H1 (cell line): ENCODE measurements around the gene THOP1. TPM values are rescaled to one million over a fixed set of nuclear protein-coding genes. Genes with fewer than 3 reads are reported as not detected.

Experiments used
- CTCF ChIA-PET: fragments of 300-600 bp; sonication (Branson Sonifier 250); formaldehyde crosslinking; loops from one replicate; lab custom pipeline; 2021; ENCODE audit not compliant: partially characterized antibody; lab: Charles Lee
- POLR2A ChIA-PET: fragments of 300-600 bp; sonication (Branson Sonifier 250); formaldehyde crosslinking; loops from one replicate; lab custom pipeline; 2021; ENCODE audit warnings: inconsistent platforms; ENCODE audit not compliant: partially characterized antibody; lab: Charles Lee
- DNase-seq, 2 experiments: peaks; one replicate each; pipeline versions ENCODE4 v3.0.0 to v3.0.0-alpha.2; 2010 to 2022; ENCODE audit warnings: low spot score in 2 of 2, low read depth in 1 of 2, mixed read lengths in 1 of 2
- FAIRE-seq: peaks from 2 replicates; lab custom pipeline; 2011; peaks lifted over from hg19 to GRCh38; lab: Jason Lieb, UNC
- H2AFZ ChIP-seq: 2 replicates; pipeline ENCODE4 v1.8.1; 2012; ENCODE audit warnings: low read length, inconsistent platforms
- H2AK5ac ChIP-seq: 2 replicates; pipeline ENCODE4 v1.6.1; 2013; ENCODE audit warnings: low read depth, low read length
- H2BK120ac ChIP-seq: replicated peaks from 2 replicates; pipeline ENCODE3; 2013; ENCODE audit warnings: low read depth, low read length, inconsistent platforms
- H2BK12ac ChIP-seq: 2 replicates; pipeline ENCODE4 v1.6.1; 2013; ENCODE audit warnings: low read depth, low read length
- H2BK15ac ChIP-seq: 2 replicates; pipeline ENCODE4 v1.6.1; 2013; ENCODE audit warnings: low read length
- H2BK20ac ChIP-seq: 2 replicates; pipeline ENCODE4 v1.6.1; 2013; ENCODE audit warnings: low read length
- H2BK5ac ChIP-seq: 2 replicates; pipeline ENCODE4 v1.6.1; 2013; ENCODE audit warnings: low read depth, low read length
- H3K14ac ChIP-seq: 2 replicates; pipeline ENCODE4 v1.6.1; 2013; ENCODE audit warnings: inconsistent platforms; ENCODE audit not compliant: insufficient read length
- H3K18ac ChIP-seq: 2 replicates; pipeline ENCODE4 v1.6.1; 2013; ENCODE audit warnings: low read length; ENCODE audit errors: extremely low read depth
- H3K23ac ChIP-seq: 2 replicates; pipeline ENCODE4 v1.6.1; 2013; ENCODE audit warnings: inconsistent platforms; ENCODE audit not compliant: insufficient read length
- H3K23me2 ChIP-seq: 2 replicates; pipeline ENCODE4 v1.6.1; 2013; ENCODE audit warnings: low read depth, low read length
- H3K27ac ChIP-seq: 2 replicates; pipeline ENCODE4 v1.6.1; 2011; ENCODE audit warnings: low read depth, low read length, inconsistent platforms
- H3K27me3 ChIP-seq, 4 experiments: replicated peaks in 1 of 4; 1 replicate in 1 of 4; 2 replicates in 3 of 4; pipeline versions ENCODE4 v1.6.1 to v1.8.1; 2011 to 2013; ENCODE audit warnings: low read length in 3 of 4, mild to moderate bottlenecking in 3 of 4, inconsistent platforms in 2 of 4, mixed read lengths in 2 of 4, moderate library complexity in 1 of 4; ENCODE audit not compliant: control insufficient read depth in 3 of 4, insufficient read depth in 3 of 4; ENCODE audit errors: extremely low read depth in 1 of 4
- H3K36me3 ChIP-seq, 4 experiments: 2 replicates each; pipeline versions ENCODE4 v1.6.1 to v1.8.1; 2011 to 2013; ENCODE audit warnings: mild to moderate bottlenecking in 4 of 4, low read length in 3 of 4, moderate library complexity in 2 of 4, control low read depth in 1 of 4, inconsistent platforms in 1 of 4; ENCODE audit not compliant: insufficient read depth in 4 of 4, control insufficient read depth in 2 of 4
- H3K4ac ChIP-seq: replicated peaks from 2 replicates; pipeline ENCODE3; 2013; ENCODE audit warnings: low read length, low read depth, mixed read lengths, inconsistent platforms; ENCODE audit not compliant: insufficient read length
- H3K4me1 ChIP-seq, 4 experiments: replicated peaks in 1 of 4; 1 replicate in 1 of 4; 2 replicates in 3 of 4; pipeline versions ENCODE4 v1.6.1 to v1.8.1; 2011 to 2013; ENCODE audit warnings: low read length in 3 of 4, inconsistent platforms in 2 of 4, mixed read lengths in 1 of 4; ENCODE audit not compliant: insufficient read depth in 4 of 4, control insufficient read depth in 3 of 4
- H3K4me2 ChIP-seq, 2 experiments: 2 replicates each; pipeline versions ENCODE4 v1.6.1 to v1.8.1; 2011 to 2013; ENCODE audit warnings: low read depth in 2 of 2, low read length in 2 of 2, control low read depth in 1 of 2, inconsistent platforms in 1 of 2, mild to moderate bottlenecking in 1 of 2; ENCODE audit not compliant: insufficient read depth in 1 of 2
- H3K4me3 ChIP-seq, 4 experiments: fragments of 200-600, 300-600 bp in 1 of 4; sonication (generic), shearing (Covaris generic), sonication (Bioruptor Twin) in 1 of 4; 2 replicates each; pipeline versions ENCODE4 v1.5.1 to v1.8.1; 2011 to 2016; ENCODE audit warnings: low read length in 4 of 4, low read depth in 3 of 4, control low read depth in 2 of 4, inconsistent platforms in 2 of 4, mild to moderate bottlenecking in 2 of 4, mixed read lengths in 1 of 4, moderate library complexity in 1 of 4; ENCODE audit not compliant: insufficient read depth in 2 of 4; ENCODE audit errors: extremely low read depth in 1 of 4
- H3K56ac ChIP-seq: replicated peaks from 2 replicates; pipeline ENCODE3; 2013; ENCODE audit warnings: low read depth, mild to moderate bottlenecking, mixed read lengths, low read length, inconsistent platforms; ENCODE audit not compliant: insufficient read length
- H3K79me1 ChIP-seq: 2 replicates; pipeline ENCODE4 v1.6.1; 2013; ENCODE audit warnings: low read depth, low read length, control low read depth
- H3K79me2 ChIP-seq, 2 experiments: 2 replicates each; pipeline versions ENCODE4 v1.6.1 to v1.8.1; 2012 to 2013; ENCODE audit warnings: low read length in 2 of 2, mild to moderate bottlenecking in 2 of 2, inconsistent platforms in 1 of 2; ENCODE audit not compliant: insufficient read depth in 2 of 2, control insufficient read depth in 1 of 2
- H3K9ac ChIP-seq, 4 experiments: replicated peaks in 1 of 4; 1 replicate in 1 of 4; 2 replicates in 3 of 4; pipeline versions ENCODE4 v1.6.1 to v1.8.1; 2011 to 2013; ENCODE audit warnings: low read depth in 3 of 4, low read length in 3 of 4, control low read depth in 2 of 4, mild to moderate bottlenecking in 2 of 4, moderate library complexity in 2 of 4, inconsistent platforms in 1 of 4; ENCODE audit errors: extremely low read depth in 1 of 4
- H3K9me3 ChIP-seq, 2 experiments: 2 replicates each; pipeline versions ENCODE4 v1.6.1 to v1.8.1; 2012 to 2013; ENCODE audit warnings: mild to moderate bottlenecking in 2 of 2, moderate library complexity in 2 of 2, control low read depth in 1 of 2, inconsistent platforms in 1 of 2, low read depth in 1 of 2, low read length in 1 of 2, mixed read lengths in 1 of 2; ENCODE audit not compliant: insufficient read depth in 2 of 2
- H4K20me1 ChIP-seq, 2 experiments: replicated peaks in 1 of 2; 2 replicates each; pipeline versions ENCODE3 to v1.8.1; 2011 to 2013; ENCODE audit warnings: inconsistent platforms in 2 of 2, low read length in 2 of 2, mild to moderate bottlenecking in 1 of 2; ENCODE audit not compliant: insufficient read depth in 2 of 2, control insufficient read depth in 1 of 2
- H4K5ac ChIP-seq: 2 replicates; pipeline ENCODE4 v1.6.1; 2013; ENCODE audit warnings: low read length, low read depth, mixed read lengths, inconsistent platforms; ENCODE audit not compliant: insufficient read length
- H4K8ac ChIP-seq: 2 replicates; pipeline ENCODE4 v1.8.0; 2013; ENCODE audit warnings: mild to moderate bottlenecking, moderate library complexity, low read length, inconsistent platforms; ENCODE audit not compliant: insufficient read depth; ENCODE audit errors: extremely low read depth
- H4K91ac ChIP-seq: replicated peaks from 2 replicates; pipeline ENCODE3; 2013; ENCODE audit warnings: low read length, mixed read lengths, inconsistent platforms; ENCODE audit not compliant: insufficient read length
- CBX5 ChIP-seq: fragments of 300-800, 300-1000 bp; sonication (generic); IDR thresholded peaks from 2 replicates; pipeline ENCODE4 v1.7.1; 2016; ENCODE audit warnings: antibody characterized with exemption, low read length, low read depth
- CEBPB ChIP-seq: IDR thresholded peaks from 2 replicates; pipeline ENCODE4 v1.6.1; 2012; ENCODE audit warnings: low read depth, low read length
- HDAC6 ChIP-seq: IDR thresholded peaks from one replicate; pipeline ENCODE4 v1.7.1; 2012; ENCODE audit warnings: low read depth, mild to moderate bottlenecking, inconsistent platforms, low read length, moderate library complexity
- JUN ChIP-seq: IDR thresholded peaks from 2 replicates; pipeline ENCODE4 v1.6.1; 2011; ENCODE audit warnings: low read depth, mild to moderate bottlenecking, improper control_type of control experiment, low read length
- JUND ChIP-seq: IDR thresholded peaks from 2 replicates; pipeline ENCODE4 v1.6.1; 2011; ENCODE audit warnings: mild to moderate bottlenecking, improper control_type of control experiment, low read length
- MAFK ChIP-seq: IDR thresholded peaks from 2 replicates; pipeline ENCODE4 v1.6.1; 2012; ENCODE audit warnings: low read depth, mild to moderate bottlenecking, improper control_type of control experiment, low read length
- POU5F1 ChIP-seq: IDR thresholded peaks from 2 replicates; pipeline ENCODE4 v1.6.1; 2011; ENCODE audit warnings: low read depth, mild to moderate bottlenecking, low read length, moderate library complexity
- SIN3A ChIP-seq, 2 experiments: IDR thresholded peaks in 1 of 2; conservative IDR thresholded peaks in 1 of 2; 2 replicates each; pipeline ENCODE4 v1.6.1; 2011 to 2012; ENCODE audit warnings: low read length in 2 of 2, improper control_type of control experiment in 1 of 2, low read depth in 1 of 2, mild to moderate bottlenecking in 1 of 2
- SIRT6 ChIP-seq: IDR thresholded peaks from one replicate; pipeline ENCODE4 v1.7.1; 2012; ENCODE audit warnings: low read length, inconsistent platforms
- SP1 ChIP-seq: IDR thresholded peaks from 2 replicates; pipeline ENCODE4 v1.6.1; 2011; ENCODE audit warnings: low read depth, low read length
- SRF ChIP-seq: IDR thresholded peaks from 2 replicates; pipeline ENCODE4 v1.6.1; 2011; ENCODE audit warnings: mild to moderate bottlenecking, low read depth, low read length, moderate library complexity
- TCF12 ChIP-seq: IDR thresholded peaks from 2 replicates; pipeline ENCODE4 v1.6.1; 2011; ENCODE audit warnings: low read depth, mild to moderate bottlenecking, low read length
- WGBS, 2 experiments: shearing (Covaris generic) in 1 of 2; methylation state at CpG; one replicate each; pipeline versions ENCODE4 v1.1.6 to v1.1.7; 2013 to 2015; ENCODE audit warnings: low lambda C conversion rate in 2 of 2, mixed read lengths in 2 of 2, inconsistent platforms in 1 of 2, low coverage in 1 of 2, missing lambda C conversion rate in 1 of 2; ENCODE audit not compliant: insufficient replicate concordance in 2 of 2, insufficient coverage in 1 of 2, insufficient read length in 1 of 2; ENCODE audit errors: extremely low coverage in 1 of 2, missing lambda C conversion rate in 1 of 2; 5-methylcytosine and 5-hydroxymethylcytosine counted together
- polyA plus RNA-seq, 7 experiments: library from polyadenylated mRNA; depleted of rRNA in 3 of 7; stranded (reverse) in 5 of 7; unstranded in 2 of 7; fragments of >200 nt in 5 of 7; fragments of 200-250 nt in 2 of 7; gene quantifications; 1 replicate in 5 of 7; 2 replicates in 1 of 7; 4 replicates in 1 of 7; pipeline versions ENCODE4 v1.2.1 to v1.2.3, GENCODE V29; 2011 to 2013; ENCODE audit warnings: missing spikeins in 2 of 7, mixed read lengths in 2 of 7
- total RNA-seq: library from RNA; stranded (reverse); fragmentation: NEBNext Ultra II Directional; extraction: Animal tissue kit (Norgen Biotek cat#: 25700); gene quantifications from 2 replicates; pipeline ENCODE4 v1.2.1, GENCODE V29; 2021
- TF ChIP-seq, protein P1 (sequence below): IDR thresholded peaks from 2 replicates; pipeline ENCODE4 v1.6.1; 2011; ENCODE audit warnings: low read length, improper control_type of control experiment

THOP1 gene
- total and polyA plus RNA-seq, 2 of the 8 experiments (the other 6 are each of a cell fraction or from before 2014, with no cell fraction given) = 136 to 159 TPM

DNA sequence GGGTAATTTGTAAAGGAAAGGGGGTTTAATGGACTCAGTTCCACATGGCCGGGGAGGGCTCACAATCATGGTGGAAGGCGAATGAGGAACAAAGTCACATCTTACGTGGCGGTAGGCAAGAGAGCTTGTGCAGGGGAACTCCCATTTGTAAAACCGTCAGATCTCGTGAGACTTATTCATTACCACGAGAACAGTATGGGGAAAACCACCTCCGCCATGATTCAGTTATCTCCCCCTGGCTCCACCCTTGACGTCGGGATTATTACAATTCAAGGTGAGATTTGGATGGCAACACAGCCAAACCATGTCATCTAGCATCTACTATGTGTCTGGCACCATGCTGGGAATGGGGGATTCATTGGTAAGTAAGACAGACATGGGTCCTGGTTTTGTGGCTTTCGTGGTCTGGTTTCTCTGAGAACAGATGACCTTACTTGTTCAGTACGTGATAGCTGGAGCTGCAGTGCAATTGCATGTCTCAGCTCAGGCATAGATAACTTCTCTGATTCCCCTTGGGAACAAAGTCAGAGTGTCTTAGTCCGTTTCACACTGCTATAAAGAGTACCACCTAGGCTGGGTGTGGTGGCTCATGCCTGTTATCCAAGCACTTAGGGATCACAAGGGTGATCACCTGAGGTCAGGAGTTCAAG, 42.7 kb downstream of the THOP1 start:
- H3K23me2 ChIP-seq = no peaks in the 10 kb centered on the region
- H4K5ac ChIP-seq = no peak overlapping the region
- H3K27me3 ChIP-seq = no peaks in the 10 kb centered on the region
- no peak for FAIRE-seq
- peaks cover 30 to 33% of the 10 kb centered on the region in 2 experiments for H3K9me3 ChIP-seq
- no peak overlapping the region for H2AK5ac ChIP-seq
- no peak overlapping the region for H3K4me2 ChIP-seq
- TF ChIP-seq SRF = no peak
- TF ChIP-seq SP1 = no peak
- TF ChIP-seq TCF12 = no peak
- TF ChIP-seq POU5F1 = no peak
- no peak for TF ChIP-seq MAFK
- TF ChIP-seq JUND = no peak
- TF ChIP-seq CEBPB = no peak
- TF ChIP-seq CBX5 = no peak
- no peak for TF ChIP-seq SIRT6
- no peak for TF ChIP-seq SIN3A (conservative IDR thresholded peaks at IDR 0.05 in 1 of 2, IDR thresholded peaks at IDR 0.05 in 1 of 2; ENCODE audit: low read depth in 1 of 2, low read length in 2 of 2)
- no peak for TF ChIP-seq HDAC6
- TF ChIP-seq, protein P1, sequence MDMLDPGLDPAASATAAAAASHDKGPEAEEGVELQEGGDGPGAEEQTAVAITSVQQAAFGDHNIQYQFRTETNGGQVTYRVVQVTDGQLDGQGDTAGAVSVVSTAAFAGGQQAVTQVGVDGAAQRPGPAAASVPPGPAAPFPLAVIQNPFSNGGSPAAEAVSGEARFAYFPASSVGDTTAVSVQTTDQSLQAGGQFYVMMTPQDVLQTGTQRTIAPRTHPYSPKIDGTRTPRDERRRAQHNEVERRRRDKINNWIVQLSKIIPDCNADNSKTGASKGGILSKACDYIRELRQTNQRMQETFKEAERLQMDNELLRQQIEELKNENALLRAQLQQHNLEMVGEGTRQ = no peak
- TF ChIP-seq JUN = no peak
- TF ChIP-seq, all 59 proteins: peak for 0
- no peaks in the 10 kb centered on the region for H4K20me1 ChIP-seq
- no peak overlapping the region for H3K14ac ChIP-seq
- H3K4me3 ChIP-seq = no peak overlapping the region
- no peak overlapping the region for H2BK120ac ChIP-seq
- H2BK20ac ChIP-seq = no peak overlapping the region
- H3K4me1 ChIP-seq = no peaks in the 10 kb centered on the region
- H3K36me3 ChIP-seq = peaks cover 0 to 32% (median 8%) of the 10 kb centered on the region in 4 experiments; a peak in 6 of 8 replicates
- no peak overlapping the region for H3K18ac ChIP-seq
- no peak overlapping the region for H2AFZ ChIP-seq
- POLR2A ChIA-PET = interaction anchor here (0.7 to 1.2 kb wide), 2 partner anchors 11 to 13 kb away, joined by 3 read pairs; partner anchors contain the start of gene ZNF555
- no peak overlapping the region for H3K27ac ChIP-seq
- H2BK12ac ChIP-seq = no peak overlapping the region
- no peak overlapping the region for H3K56ac ChIP-seq
- no peak for DNase-seq
- H4K91ac ChIP-seq = no peak overlapping the region
- no peak overlapping the region for H3K23ac ChIP-seq
- H2BK15ac ChIP-seq = no peak overlapping the region
- WGBS, 2 experiments = 92% methylated on average over 13 of the region's 13 CpGs; no CpG with 5 or more reads in 1 of the 2 experiments
- no peaks in the 10 kb centered on the region for H3K79me2 ChIP-seq
- H4K8ac ChIP-seq = no peak overlapping the region; the same call in 1 of the 2 replicates
- no peak overlapping the region for H2BK5ac ChIP-seq
- no peak overlapping the region for H3K4ac ChIP-seq
- CTCF ChIA-PET = no interaction called here
- no peak overlapping the region for H3K9ac ChIP-seq
- no peaks in the 10 kb centered on the region for H3K79me1 ChIP-seq
